ENCODE measurements around the gene NR2F6.

DNA sequence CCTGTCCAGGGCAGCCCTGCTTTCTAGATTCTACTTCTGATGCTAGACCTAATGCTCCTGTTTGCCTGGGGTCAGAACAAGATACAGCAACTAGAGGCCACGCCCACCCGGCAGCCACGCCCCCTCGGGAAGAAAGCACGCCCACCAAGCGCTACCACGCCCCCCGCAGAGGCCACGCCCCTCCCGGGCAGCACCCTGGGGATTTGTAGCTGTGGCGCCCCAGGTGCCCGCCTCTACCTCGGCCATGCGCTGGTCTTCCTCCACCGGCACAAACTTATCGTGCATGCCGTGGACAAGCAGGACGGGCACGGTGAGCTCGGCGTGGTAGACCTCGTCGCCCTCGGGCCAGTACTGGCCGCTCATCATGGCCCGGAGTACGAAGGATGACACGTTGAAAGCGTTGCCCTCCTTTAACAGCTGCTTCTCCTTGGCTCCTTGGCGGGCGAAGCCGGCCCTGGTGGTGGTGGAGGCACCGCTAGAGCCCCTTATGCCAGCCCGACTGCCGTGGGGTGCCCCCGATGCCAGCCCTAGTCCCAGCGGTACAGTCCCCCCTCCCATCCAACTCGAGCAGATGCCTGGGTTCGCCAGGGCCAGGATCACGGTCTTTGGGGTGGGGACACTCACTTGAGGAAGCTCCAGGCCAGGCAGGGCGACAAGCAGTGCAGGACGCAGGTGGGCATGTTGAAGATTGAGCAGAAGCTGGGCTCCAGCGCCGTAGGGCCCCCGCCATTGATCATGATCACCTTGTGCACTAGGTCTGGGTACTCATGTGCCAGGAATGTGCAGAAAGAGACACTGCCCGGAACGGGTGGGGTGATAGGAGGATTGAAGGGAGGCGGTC lies 48.6 kb upstream of the NR2F6 start:
- TF ChIP-seq, protein P1, sequence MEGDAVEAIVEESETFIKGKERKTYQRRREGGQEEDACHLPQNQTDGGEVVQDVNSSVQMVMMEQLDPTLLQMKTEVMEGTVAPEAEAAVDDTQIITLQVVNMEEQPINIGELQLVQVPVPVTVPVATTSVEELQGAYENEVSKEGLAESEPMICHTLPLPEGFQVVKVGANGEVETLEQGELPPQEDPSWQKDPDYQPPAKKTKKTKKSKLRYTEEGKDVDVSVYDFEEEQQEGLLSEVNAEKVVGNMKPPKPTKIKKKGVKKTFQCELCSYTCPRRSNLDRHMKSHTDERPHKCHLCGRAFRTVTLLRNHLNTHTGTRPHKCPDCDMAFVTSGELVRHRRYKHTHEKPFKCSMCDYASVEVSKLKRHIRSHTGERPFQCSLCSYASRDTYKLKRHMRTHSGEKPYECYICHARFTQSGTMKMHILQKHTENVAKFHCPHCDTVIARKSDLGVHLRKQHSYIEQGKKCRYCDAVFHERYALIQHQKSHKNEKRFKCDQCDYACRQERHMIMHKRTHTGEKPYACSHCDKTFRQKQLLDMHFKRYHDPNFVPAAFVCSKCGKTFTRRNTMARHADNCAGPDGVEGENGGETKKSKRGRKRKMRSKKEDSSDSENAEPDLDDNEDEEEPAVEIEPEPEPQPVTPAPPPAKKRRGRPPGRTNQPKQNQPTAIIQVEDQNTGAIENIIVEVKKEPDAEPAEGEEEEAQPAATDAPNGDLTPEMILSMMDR (IDR thresholded peaks at IDR 0.05; ENCODE audit: insufficient read depth, low read depth, low read length): no peak
- TF ChIP-seq EZH2 (IDR thresholded peaks at IDR 0.05; ENCODE audit: insufficient read depth, low read length): no peak

Data from astrocyte (in vitro differentiated cells and primary cell).